DMS114 treated with DMSO at 0.1 percent for 48 hours (cell line): ENCODE measurements around the gene INTS3.
"Not testable (repeated sequence)": the region's sequence is repeated elsewhere in the genome, so short reads cannot be mapped to it uniquely, and the experiment has no call there.

Source experiments
- DNase-seq: peaks from one replicate; lab custom pipeline; 2025; ENCODE audit not compliant: unreplicated experiment; lab: John Stamatoyannopoulos, UW

The INTS3 gene

GRCh38 chr1:153776845-153777370 is 49.1 kb downstream of the INTS3 start:
- DNase-seq: no peak

DNA sequence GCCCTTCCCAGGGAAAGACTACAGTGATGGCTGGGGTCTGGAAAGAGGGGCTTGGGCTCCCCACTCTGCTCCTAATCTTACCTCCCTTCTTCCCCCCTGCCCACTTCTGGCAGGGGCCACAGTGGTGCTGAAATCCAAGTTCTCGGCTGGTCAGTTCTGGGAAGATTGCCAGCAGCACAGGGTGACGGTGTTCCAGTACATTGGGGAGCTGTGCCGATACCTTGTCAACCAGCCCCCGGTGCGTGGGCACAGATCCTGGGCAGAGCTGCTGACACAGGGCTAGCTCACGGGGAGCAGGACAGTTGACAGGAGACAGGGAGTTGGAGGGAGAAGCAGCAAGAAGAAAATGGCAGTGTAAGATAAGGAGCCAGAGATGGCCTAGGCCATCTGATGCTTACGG is 49.8 kb downstream of the INTS3 start:
- no peak for DNase-seq

DNA sequence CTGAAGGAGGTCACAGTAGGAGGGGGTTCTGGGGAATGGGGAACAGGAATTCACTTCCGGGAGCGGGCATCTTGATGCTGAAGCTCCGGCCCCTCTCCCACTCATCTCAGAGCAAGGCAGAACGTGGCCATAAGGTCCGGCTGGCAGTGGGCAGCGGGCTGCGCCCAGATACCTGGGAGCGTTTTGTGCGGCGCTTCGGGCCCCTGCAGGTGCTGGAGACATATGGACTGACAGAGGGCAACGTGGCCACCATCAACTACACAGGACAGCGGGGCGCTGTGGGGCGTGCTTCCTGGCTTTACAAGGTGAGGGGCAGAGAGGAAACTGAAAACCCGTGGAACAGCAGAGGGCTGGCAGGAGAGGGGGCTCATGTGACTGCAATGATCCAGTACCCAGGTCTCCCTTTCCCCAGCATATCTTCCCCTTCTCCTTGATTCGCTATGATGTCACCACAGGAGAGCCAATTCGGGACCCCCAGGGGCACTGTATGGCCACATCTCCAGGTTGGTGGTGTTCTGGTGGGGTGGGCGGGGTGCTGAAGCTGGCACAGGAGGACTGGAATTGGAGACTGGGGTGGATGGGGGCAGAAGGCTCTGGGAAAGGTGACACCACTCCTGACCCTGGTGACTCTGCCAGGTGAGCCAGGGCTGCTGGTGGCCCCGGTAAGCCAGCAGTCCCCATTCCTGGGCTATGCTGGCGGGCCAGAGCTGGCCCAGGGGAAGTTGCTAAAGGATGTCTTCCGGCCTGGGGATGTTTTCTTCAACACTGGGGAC is 50.4 kb downstream of the INTS3 start:
- no peak for DNase-seq

DNA sequence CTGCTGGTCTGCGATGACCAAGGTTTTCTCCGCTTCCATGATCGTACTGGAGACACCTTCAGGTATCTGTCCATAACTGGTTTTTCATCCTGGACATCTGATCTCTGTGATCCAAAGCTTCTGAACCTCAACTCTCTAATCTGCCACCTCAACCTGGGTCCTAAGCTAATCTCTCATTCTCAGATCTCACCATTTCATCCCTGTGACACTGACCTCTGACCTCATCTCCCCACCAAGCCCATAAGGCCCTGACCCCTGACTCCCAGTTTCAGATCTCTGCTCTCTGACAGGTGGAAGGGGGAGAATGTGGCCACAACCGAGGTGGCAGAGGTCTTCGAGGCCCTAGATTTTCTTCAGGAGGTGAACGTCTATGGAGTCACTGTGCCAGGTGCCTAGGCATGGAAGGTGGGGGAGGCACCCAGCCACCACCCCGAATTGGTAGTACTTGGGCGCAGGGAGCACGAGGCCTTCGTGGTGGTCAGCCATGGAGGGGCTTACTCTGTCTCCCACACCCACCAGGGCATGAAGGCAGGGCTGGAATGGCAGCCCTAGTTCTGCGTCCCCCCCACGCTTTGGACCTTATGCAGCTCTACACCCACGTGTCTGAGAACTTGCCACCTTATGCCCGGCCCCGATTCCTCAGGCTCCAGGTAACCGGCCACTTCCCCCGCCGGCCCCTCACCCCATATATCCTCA is 51.1 kb downstream of the INTS3 start:
- no peak for DNase-seq

- DNase-seq: no peak
Observed at GRCh38 chr1:153779781-153780541, 52.1 kb downstream of the INTS3 start.

- DNase-seq: no peak
Observed at GRCh38 chr1:153780551-153780950, 52.7 kb downstream of the INTS3 start.

GRCh38 chr1:153782648-153783047 is 54.8 kb downstream of the INTS3 start:
- not testable (repeated sequence) for DNase-seq

- DNase-seq: peak; percentile 92
Observed at GRCh38 chr1:153783233-153784190, 55.7 kb downstream of the INTS3 start.

DNA sequence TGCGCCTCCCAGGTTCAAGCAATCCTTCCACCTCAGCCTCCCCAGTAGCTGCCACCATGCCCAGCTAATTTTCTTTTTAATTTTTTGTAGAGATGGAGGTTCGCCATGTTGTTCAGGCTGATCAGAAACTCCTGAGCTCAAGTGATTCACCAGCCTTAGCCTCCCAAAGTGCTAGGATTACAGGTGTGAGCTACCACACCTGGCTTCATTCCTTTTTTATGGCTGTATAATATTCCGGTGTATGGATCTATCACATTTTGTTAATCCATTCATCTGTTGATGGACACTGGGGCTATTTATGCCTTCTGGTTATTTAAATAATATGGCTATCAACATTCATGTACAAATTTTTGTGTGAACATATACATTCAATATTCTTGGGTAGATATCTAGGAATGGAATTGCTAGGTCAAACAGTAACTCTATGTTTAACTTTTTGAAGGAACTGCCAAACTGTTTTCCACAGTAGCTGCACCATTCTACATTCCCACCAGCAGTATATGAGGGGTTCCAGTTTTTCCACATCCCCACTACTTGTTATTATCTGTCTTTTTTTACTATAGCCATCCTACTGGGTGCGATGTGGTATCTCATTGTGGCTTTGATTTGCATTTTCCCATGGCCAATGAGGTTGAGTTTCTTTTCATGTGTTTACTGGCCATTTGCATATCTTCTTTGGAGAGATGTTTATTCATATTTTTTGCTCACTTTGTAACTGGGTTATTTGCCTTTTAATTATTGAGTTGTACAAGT is 58.4 kb downstream of the INTS3 start:
- DNase-seq: no peak

DNA sequence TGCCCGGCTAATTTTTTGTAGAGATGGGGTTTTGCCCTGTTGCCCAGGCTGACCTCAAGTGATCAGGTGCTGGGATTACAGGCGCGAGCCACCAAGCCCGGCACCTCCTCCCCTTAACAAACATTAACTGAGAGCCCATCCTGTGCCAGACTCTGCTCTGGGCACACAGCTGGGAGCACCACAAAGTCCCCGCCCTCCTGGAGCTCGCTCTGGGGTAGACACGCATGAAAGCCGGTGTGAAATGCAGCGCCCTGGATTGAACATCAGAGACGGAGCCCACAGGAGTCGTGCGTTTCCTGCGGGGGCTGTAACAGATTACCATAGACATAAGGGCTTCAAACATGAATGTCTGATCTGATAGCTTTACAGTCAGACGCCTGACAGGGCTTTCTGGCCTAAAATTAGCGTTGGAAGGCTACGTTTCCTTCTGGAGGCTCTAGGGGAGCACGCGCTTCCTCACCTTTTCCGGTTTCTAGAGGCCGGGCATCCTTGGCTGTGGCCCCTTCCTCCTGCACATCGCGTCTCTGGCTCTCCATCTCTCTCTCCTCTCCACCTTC is 61.7 kb downstream of the INTS3 start:
- DNase-seq: no peak

DNA sequence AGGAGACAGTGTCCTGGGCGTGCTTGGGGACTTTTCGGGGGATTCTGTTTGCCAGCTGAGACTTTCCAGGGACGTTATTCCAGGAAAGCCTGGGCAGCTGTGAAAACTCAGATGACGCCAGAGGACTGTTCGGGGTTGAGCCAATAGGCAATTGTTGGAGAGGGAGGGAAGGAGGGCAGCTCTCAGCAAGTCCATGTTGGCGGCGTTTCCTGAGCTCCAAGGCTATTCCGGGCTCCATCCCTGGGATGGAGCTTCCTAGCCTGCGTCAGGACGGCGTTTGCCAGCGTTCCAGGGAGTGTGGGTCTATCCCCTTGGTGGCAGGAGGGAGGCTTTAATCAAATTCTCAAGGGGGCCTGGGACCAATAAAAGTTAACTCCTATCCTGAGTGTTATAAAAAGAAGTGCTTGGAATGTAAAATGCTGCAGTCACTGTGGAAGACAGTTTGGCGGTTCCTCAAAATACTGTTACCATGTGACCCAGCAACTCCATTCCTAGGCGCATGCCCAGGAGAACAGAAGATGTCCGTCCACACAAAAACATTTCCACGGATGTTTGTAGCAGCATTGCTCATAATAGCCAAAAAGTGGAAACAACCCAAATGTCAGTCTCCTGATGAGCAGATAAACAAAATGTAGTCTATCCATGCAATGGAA is 62.6 kb downstream of the INTS3 start:
- DNase-seq: no peak

- no peak for DNase-seq
Observed at GRCh38 chr1:153790966-153791647, 63.3 kb downstream of the INTS3 start.

DNA sequence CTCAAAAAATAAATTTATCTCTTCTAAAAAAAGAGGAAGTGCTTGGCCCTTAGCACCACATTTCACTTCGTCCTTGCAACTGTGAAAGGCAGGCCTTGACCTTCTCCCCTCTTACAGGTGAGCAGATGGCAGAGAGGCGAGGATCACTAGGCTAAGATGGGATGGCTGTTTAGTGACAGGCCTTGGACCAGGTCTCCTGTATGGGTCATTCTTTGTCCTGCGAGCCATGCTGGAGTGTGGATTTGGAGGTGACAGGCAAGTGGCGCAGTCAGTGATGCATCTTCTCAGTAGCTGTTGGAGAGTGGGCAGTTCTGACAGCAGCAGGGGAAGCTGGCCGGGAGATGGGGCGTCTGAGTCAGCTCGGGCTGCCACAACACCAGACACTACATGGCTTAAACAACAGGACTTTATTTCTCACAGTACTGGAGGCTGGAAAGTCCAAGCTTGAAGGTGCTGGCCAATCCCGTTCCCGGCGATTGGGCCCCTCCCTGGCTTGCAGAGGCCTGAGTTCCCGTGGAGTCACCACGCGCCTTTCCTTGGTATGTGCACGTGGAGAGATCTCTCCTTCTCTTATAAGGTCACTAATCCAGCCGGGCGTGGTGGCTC is 63.9 kb downstream of the INTS3 start:
- no peak for DNase-seq

DNA sequence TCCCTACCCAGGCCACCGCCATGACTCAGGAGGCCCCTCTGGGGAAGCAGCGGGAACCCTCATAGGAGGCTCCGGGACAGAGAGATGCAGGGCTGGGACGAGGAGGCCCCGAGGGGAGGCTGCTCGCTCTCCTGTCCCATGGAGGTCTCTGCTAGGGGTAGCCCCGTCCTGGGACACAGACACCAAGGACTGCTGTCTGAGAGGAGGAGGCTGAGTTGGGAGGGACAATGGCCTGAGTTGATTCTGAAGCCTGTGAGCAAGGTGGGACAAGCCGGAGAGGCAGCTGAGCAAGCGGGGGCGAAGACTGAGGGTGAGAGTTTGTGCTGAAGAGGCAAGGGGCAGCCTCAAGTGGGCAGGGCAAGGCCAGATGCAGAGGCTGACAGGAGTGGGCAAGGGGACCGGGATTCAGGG is 64.8 kb downstream of the INTS3 start:
- no peak for DNase-seq

DNA sequence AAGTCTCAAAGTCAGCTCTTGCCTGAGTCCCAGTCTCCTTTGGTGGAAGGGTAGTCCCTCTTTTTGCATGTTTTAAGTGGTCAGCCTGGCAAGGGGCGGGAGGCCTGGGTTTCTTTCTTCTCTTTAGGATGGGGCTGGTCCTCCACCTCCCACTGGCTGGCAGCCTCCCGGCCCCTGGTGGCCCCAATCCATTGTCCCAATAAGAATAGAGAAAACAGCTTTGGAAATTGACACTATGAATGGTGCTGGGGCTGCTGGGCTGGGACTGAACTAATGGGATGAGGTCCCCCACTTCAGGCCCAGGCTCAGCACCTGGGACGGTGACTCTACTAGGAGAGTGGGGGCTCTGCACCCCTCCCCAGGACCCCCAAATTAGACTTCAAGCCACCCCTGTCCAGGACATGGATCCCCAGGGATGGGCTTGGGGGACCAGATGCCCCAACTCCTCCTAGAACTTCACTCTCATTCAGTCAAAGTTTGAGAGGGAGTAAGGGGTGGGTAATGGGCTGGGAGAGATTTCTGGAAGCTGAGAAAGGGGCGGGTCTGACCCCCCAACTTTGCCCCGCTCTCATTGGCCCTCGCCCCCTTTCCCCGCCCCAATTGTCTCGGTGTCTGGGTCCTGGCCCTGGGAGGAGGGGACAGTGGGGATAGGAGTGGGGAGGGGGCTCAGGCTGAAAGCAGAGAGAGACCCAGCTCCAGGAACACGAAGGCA is 65.6 kb downstream of the INTS3 start:
- DNase-seq: no peak

DNA sequence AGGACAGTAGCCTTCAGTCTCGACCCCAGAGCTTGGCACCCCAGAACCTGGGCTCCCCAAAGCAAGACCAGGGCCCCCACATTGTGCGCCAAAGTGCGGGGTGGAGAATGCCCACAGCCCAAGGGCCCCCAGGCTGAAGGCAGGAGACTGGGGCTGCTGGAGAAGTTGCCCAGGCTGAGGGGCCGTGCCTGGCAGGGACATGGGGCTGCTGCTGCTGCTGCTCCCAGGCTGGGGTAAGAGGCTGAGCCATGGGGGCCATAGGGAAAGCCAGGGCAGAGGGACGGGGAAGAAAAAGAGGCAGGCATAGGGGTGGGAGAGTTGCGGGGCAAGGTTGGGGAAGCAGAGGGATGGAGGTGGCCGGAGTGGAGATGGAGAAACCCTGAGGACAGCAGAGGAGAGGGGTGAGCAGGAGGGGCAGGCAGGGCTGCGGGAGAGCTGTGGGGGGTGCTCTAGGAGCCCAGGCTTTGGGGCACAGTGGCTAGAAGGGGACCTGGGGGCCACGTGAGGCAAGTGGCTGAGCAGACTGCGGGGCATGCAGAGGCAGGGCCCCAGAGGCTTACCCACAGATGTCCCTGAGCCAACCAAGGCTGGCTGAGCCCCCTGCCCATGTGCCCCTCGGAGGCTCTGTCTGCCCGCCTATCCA is 66.2 kb downstream of the INTS3 start:
- DNase-seq: no peak
